ENCODE measurements around the gene MTMR6. TPM values are rescaled to one million over a fixed set of nuclear protein-coding genes. Genes with fewer than 3 reads are reported as not detected.
A peak's percentile ranks its signal among the peaks of the same experiment; 100 is the strongest.

MTMR6 gene
- polyA plus RNA-seq, 1 of the 3 experiments (the other 2 are of a cell fraction) = 4.8 TPM

- H3K79me2 ChIP-seq (ENCODE audit: insufficient read depth) = no peaks in the 10 kb centered on the region
- no peaks in the 10 kb centered on the region for H3F3A ChIP-seq (replicated peaks; ENCODE audit: insufficient read depth)
- ChIA-PET POLR2A (no interaction called here), CTCF (interaction anchor here (1.4 kb wide), 1 partner anchor 12 kb away, joined by 3 read pairs; no protein-coding TSS in a partner anchor)
- H3K4me2 ChIP-seq = no peak overlapping the region
- WGBS (ENCODE audit: low lambda C conversion rate) = 24% methylated on average over 4 of the region's 4 CpGs
- H3K27me3 ChIP-seq (ENCODE audit: insufficient read depth) = peaks cover 39% of the 10 kb centered on the region; the same call in 1 of the 2 replicates
- TF ChIP-seq MXI1 (IDR thresholded peaks at IDR 0.05; ENCODE audit: low read depth, low read length) (no peak), ZBTB33 (IDR thresholded peaks at IDR 0.05; ENCODE audit: borderline replicate concordance, low read depth) (no peak), ELF1 (IDR thresholded peaks at IDR 0.05) (no peak), YY1 (IDR thresholded peaks at IDR 0.05; ENCODE audit: low read depth) (no peak), SMC3 (IDR thresholded peaks at IDR 0.05; ENCODE audit: low read depth, low read length) (no peak), TEAD4 (IDR thresholded peaks at IDR 0.05; ENCODE audit: borderline replicate concordance, insufficient read depth) (no peak)
- H3K27ac ChIP-seq (ENCODE audit: low read depth in 2 of 2, low read length in 1 of 2) = no peak overlapping the region
- H3K9me2 ChIP-seq = no peaks in the 10 kb centered on the region
- no peaks in the 10 kb centered on the region for H3K9me3 ChIP-seq
- DNase-seq = no peak
- H2AFZ ChIP-seq (ENCODE audit: low read depth) = no peak overlapping the region
- no peaks in the 10 kb centered on the region for H4K20me1 ChIP-seq (ENCODE audit: insufficient read depth)
- H3K4me1 ChIP-seq (ENCODE audit: control insufficient read depth in 1 of 2, insufficient read depth in 2 of 2, low read depth in 1 of 2, low read length in 1 of 2) = no peaks in the 10 kb centered on the region
- no peak overlapping the region for H3K9ac ChIP-seq
- H3K36me3 ChIP-seq (replicated peaks in 1 of 2; ENCODE audit: control insufficient read depth in 1 of 2, insufficient read depth in 2 of 2, low read length in 1 of 2) = no peaks in the 10 kb centered on the region
- H3K4me3 ChIP-seq (ENCODE audit: low read depth in 2 of 2, low read length in 1 of 2) = no peak overlapping the region
These were observed 82.4 kb downstream of the MTMR6 start for GRCh38 chr13:25204863-25205262.

DNA sequence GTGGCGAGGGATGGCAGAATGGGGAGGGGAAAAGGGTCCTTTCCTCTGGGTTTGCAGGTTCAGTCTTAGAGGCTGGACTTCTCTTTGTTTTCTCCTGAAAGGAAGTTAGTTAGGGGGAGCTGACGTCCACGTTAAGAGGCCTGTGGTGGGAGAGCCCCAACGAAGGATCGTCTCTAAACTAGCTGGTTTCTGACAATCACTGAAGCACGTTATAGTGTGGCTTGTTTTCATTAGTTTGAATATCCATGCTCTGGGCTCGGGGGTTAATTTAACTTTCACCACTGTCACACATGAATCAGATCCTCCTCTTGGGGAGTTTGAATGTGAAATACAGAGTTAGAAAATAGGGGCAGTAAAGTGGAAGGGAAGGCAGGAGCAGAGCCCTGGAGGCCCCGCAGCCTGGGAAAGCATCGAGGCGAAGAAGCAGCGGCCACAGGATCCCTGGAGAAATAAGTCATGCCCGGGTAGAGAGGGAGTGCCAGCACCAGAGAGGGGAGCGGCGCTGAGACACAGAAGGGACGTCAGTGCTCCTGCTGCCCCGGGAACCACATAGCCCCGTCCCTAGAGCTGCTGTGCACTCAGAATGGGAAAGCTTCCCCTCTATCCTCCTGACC, 84.1 kb downstream of the MTMR6 start:
- peaks cover 46% of the 10 kb centered on the region; the same call in 1 of the 2 replicates for H3K27me3 ChIP-seq (ENCODE audit: insufficient read depth)
- 0 out of 2 replicates have a peak overlapping the region, but pooled peaks have one; percentile 35 for H2AFZ ChIP-seq (ENCODE audit: low read depth)
- H3K36me3 ChIP-seq (replicated peaks in 1 of 2; ENCODE audit: control insufficient read depth in 1 of 2, insufficient read depth in 2 of 2, low read length in 1 of 2) = no peaks in the 10 kb centered on the region
- H3K4me3 ChIP-seq (ENCODE audit: low read depth in 2 of 2, low read length in 1 of 2) = no peak overlapping the region
- H4K20me1 ChIP-seq (ENCODE audit: insufficient read depth) = no peaks in the 10 kb centered on the region
- no peak for DNase-seq
- no peaks in the 10 kb centered on the region for H3F3A ChIP-seq (replicated peaks; ENCODE audit: insufficient read depth)
- no peak overlapping the region for H3K27ac ChIP-seq (ENCODE audit: low read depth in 2 of 2, low read length in 1 of 2)
- no peak for TF ChIP-seq FOSL2 (IDR thresholded peaks at IDR 0.05; ENCODE audit: borderline replicate concordance, low read depth)
- TF ChIP-seq, protein P1, sequence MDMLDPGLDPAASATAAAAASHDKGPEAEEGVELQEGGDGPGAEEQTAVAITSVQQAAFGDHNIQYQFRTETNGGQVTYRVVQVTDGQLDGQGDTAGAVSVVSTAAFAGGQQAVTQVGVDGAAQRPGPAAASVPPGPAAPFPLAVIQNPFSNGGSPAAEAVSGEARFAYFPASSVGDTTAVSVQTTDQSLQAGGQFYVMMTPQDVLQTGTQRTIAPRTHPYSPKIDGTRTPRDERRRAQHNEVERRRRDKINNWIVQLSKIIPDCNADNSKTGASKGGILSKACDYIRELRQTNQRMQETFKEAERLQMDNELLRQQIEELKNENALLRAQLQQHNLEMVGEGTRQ (IDR thresholded peaks at IDR 0.05; ENCODE audit: borderline replicate concordance, low read depth, low read length) = no peak
- TF ChIP-seq EP300 (IDR thresholded peaks at IDR 0.05; ENCODE audit: borderline replicate concordance in 1 of 2, low read depth in 1 of 2, low read length in 1 of 2) = no peak
- TF ChIP-seq, protein P2, sequence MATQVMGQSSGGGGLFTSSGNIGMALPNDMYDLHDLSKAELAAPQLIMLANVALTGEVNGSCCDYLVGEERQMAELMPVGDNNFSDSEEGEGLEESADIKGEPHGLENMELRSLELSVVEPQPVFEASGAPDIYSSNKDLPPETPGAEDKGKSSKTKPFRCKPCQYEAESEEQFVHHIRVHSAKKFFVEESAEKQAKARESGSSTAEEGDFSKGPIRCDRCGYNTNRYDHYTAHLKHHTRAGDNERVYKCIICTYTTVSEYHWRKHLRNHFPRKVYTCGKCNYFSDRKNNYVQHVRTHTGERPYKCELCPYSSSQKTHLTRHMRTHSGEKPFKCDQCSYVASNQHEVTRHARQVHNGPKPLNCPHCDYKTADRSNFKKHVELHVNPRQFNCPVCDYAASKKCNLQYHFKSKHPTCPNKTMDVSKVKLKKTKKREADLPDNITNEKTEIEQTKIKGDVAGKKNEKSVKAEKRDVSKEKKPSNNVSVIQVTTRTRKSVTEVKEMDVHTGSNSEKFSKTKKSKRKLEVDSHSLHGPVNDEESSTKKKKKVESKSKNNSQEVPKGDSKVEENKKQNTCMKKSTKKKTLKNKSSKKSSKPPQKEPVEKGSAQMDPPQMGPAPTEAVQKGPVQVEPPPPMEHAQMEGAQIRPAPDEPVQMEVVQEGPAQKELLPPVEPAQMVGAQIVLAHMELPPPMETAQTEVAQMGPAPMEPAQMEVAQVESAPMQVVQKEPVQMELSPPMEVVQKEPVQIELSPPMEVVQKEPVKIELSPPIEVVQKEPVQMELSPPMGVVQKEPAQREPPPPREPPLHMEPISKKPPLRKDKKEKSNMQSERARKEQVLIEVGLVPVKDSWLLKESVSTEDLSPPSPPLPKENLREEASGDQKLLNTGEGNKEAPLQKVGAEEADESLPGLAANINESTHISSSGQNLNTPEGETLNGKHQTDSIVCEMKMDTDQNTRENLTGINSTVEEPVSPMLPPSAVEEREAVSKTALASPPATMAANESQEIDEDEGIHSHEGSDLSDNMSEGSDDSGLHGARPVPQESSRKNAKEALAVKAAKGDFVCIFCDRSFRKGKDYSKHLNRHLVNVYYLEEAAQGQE (IDR thresholded peaks at IDR 0.05; ENCODE audit: low read depth, low read length) = no peak
- TF ChIP-seq TCF12 (IDR thresholded peaks at IDR 0.05) = no peak
- TF ChIP-seq RAD21 (IDR thresholded peaks at IDR 0.05; ENCODE audit: low read length) = no peak
- TF ChIP-seq NRF1 (IDR thresholded peaks at IDR 0.05; ENCODE audit: low read depth, low read length) = no peak
- TF ChIP-seq RFX5 (IDR thresholded peaks at IDR 0.05; ENCODE audit: low read length) = no peak
- TF ChIP-seq, protein P3, sequence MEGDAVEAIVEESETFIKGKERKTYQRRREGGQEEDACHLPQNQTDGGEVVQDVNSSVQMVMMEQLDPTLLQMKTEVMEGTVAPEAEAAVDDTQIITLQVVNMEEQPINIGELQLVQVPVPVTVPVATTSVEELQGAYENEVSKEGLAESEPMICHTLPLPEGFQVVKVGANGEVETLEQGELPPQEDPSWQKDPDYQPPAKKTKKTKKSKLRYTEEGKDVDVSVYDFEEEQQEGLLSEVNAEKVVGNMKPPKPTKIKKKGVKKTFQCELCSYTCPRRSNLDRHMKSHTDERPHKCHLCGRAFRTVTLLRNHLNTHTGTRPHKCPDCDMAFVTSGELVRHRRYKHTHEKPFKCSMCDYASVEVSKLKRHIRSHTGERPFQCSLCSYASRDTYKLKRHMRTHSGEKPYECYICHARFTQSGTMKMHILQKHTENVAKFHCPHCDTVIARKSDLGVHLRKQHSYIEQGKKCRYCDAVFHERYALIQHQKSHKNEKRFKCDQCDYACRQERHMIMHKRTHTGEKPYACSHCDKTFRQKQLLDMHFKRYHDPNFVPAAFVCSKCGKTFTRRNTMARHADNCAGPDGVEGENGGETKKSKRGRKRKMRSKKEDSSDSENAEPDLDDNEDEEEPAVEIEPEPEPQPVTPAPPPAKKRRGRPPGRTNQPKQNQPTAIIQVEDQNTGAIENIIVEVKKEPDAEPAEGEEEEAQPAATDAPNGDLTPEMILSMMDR (IDR thresholded peaks at IDR 0.05) = no peak
- no peak for TF ChIP-seq YY1 (IDR thresholded peaks at IDR 0.05; ENCODE audit: low read depth)
- H3K9me2 ChIP-seq = no peaks in the 10 kb centered on the region
- POLR2A ChIA-PET = no interaction called here
- CTCF ChIA-PET = no interaction called here
- H3K9me3 ChIP-seq = no peaks in the 10 kb centered on the region
- no peaks in the 10 kb centered on the region for H3K4me1 ChIP-seq (ENCODE audit: control insufficient read depth in 1 of 2, insufficient read depth in 2 of 2, low read depth in 1 of 2, low read length in 1 of 2)
- no peak overlapping the region for H3K4me2 ChIP-seq
- H3K9ac ChIP-seq = no peak overlapping the region
- WGBS (ENCODE audit: low lambda C conversion rate) = 16% methylated on average over 16 of the region's 17 CpGs
- no peaks in the 10 kb centered on the region for H3K79me2 ChIP-seq (ENCODE audit: insufficient read depth)

All from SK-N-SH (cell line).